ENCODE measurements around the gene PDE7B. TPM values are rescaled to one million over a fixed set of nuclear protein-coding genes. Genes with fewer than 3 reads are reported as not detected.

Gene PDE7B
- 0.05 TPM for polyA plus RNA-seq (2012; ENCODE audit: low read depth, missing spikeins)

- FAIRE-seq (no peak), DNase-seq (ENCODE audit: insufficient read length, low spot score) (peak; percentile 8)
- TF ChIP-seq SPI1 (IDR thresholded peaks at IDR 0.05; ENCODE audit: low read depth, low read length) (no peak), POLR2AphosphoS5 (IDR thresholded peaks at IDR 0.05; ENCODE audit: low read depth, low read length) (no peak), PAX5 (IDR thresholded peaks at IDR 0.05; ENCODE audit: insufficient read depth, low read length, severe bottlenecking) (no peak), POU2F2 (IDR thresholded peaks at IDR 0.05; ENCODE audit: low read depth, low read length) (no peak), TAF1 (IDR thresholded peaks at IDR 0.05; ENCODE audit: low read depth, low read length) (no peak), POLR2A (IDR thresholded peaks at IDR 0.05; ENCODE audit: low read depth, low read length) (no peak)
These were observed at the start of gene PDE7B for GRCh38 chr6:135851442-135852271. PDE7B (plus strand) TSS chr6:135851701.

- DNase-seq (ENCODE audit: insufficient read length, low spot score) (no peak), FAIRE-seq (no peak)
- TF ChIP-seq SPI1 (IDR thresholded peaks at IDR 0.05; ENCODE audit: low read depth, low read length) (no peak), POU2F2 (IDR thresholded peaks at IDR 0.05; ENCODE audit: low read depth, low read length) (no peak), POLR2AphosphoS5 (IDR thresholded peaks at IDR 0.05; ENCODE audit: low read depth, low read length) (no peak)
These were observed 49.6 kb upstream of the PDE7B start for GRCh38 chr6:135801755-135802465.

GRCh38 chr6:135810486-135810885 is 41.0 kb upstream of the PDE7B start:
- FAIRE-seq = no peak
- TF ChIP-seq SPI1 (IDR thresholded peaks at IDR 0.05; ENCODE audit: low read depth, low read length) (no peak), POLR2AphosphoS5 (IDR thresholded peaks at IDR 0.05; ENCODE audit: low read depth, low read length) (no peak), PAX5 (IDR thresholded peaks at IDR 0.05; ENCODE audit: insufficient read depth, low read length, severe bottlenecking) (no peak), POLR2A (IDR thresholded peaks at IDR 0.05; ENCODE audit: low read depth, low read length) (no peak), TAF1 (IDR thresholded peaks at IDR 0.05; ENCODE audit: low read depth, low read length) (no peak), POU2F2 (IDR thresholded peaks at IDR 0.05; ENCODE audit: low read depth, low read length) (no peak)
- DNase-seq (ENCODE audit: insufficient read length, low spot score) = no peak

- no peak for FAIRE-seq
- no peak for TF ChIP-seq POLR2AphosphoS5 (IDR thresholded peaks at IDR 0.05; ENCODE audit: low read depth, low read length)
- TF ChIP-seq SPI1 (IDR thresholded peaks at IDR 0.05; ENCODE audit: low read depth, low read length) = no peak
These were observed 40.3 kb upstream of the PDE7B start for GRCh38 chr6:135811170-135811569.

GRCh38 chr6:135811644-135812526 is 39.6 kb upstream of the PDE7B start:
- DNase-seq (ENCODE audit: insufficient read length, low spot score) = no peak
- no peak for TF ChIP-seq SPI1 (IDR thresholded peaks at IDR 0.05; ENCODE audit: low read depth, low read length)
- TF ChIP-seq PAX5 (IDR thresholded peaks at IDR 0.05; ENCODE audit: insufficient read depth, low read length, severe bottlenecking) = no peak
- no peak for TF ChIP-seq TAF1 (IDR thresholded peaks at IDR 0.05; ENCODE audit: low read depth, low read length)
- no peak for FAIRE-seq

More at GRCh38 chr6:135811170-135811569, 40.3 kb upstream of the PDE7B start:
- DNase-seq (ENCODE audit: insufficient read length, low spot score) = no peak

- no peak for FAIRE-seq
- TF ChIP-seq POU2F2 (IDR thresholded peaks at IDR 0.05; ENCODE audit: low read depth, low read length) (no peak), TAF1 (IDR thresholded peaks at IDR 0.05; ENCODE audit: low read depth, low read length) (no peak), PAX5 (IDR thresholded peaks at IDR 0.05; ENCODE audit: insufficient read depth, low read length, severe bottlenecking) (no peak), POLR2AphosphoS5 (IDR thresholded peaks at IDR 0.05; ENCODE audit: low read depth, low read length) (no peak), POLR2A (IDR thresholded peaks at IDR 0.05; ENCODE audit: low read depth, low read length) (no peak), SPI1 (IDR thresholded peaks at IDR 0.05; ENCODE audit: low read depth, low read length) (no peak)
- DNase-seq (ENCODE audit: insufficient read length, low spot score) = no peak
These were observed 38.1 kb upstream of the PDE7B start for GRCh38 chr6:135813401-135813800.

GRCh38 chr6:135814043-135814442 is 37.5 kb upstream of the PDE7B start:
- no peak for DNase-seq (ENCODE audit: insufficient read length, low spot score)
- TF ChIP-seq PAX5 (IDR thresholded peaks at IDR 0.05; ENCODE audit: insufficient read depth, low read length, severe bottlenecking) (no peak), POU2F2 (IDR thresholded peaks at IDR 0.05; ENCODE audit: low read depth, low read length) (no peak), TAF1 (IDR thresholded peaks at IDR 0.05; ENCODE audit: low read depth, low read length) (no peak), POLR2A (IDR thresholded peaks at IDR 0.05; ENCODE audit: low read depth, low read length) (no peak), SPI1 (IDR thresholded peaks at IDR 0.05; ENCODE audit: low read depth, low read length) (no peak), POLR2AphosphoS5 (IDR thresholded peaks at IDR 0.05; ENCODE audit: low read depth, low read length) (no peak)
- FAIRE-seq = no peak

GRCh38 chr6:135815216-135815615 is 36.3 kb upstream of the PDE7B start:
- FAIRE-seq (no peak), DNase-seq (ENCODE audit: insufficient read length, low spot score) (no peak)
- no peak for TF ChIP-seq POLR2AphosphoS5 (IDR thresholded peaks at IDR 0.05; ENCODE audit: low read depth, low read length)
- no peak for TF ChIP-seq POU2F2 (IDR thresholded peaks at IDR 0.05; ENCODE audit: low read depth, low read length)
- no peak for TF ChIP-seq TAF1 (IDR thresholded peaks at IDR 0.05; ENCODE audit: low read depth, low read length)
- no peak for TF ChIP-seq SPI1 (IDR thresholded peaks at IDR 0.05; ENCODE audit: low read depth, low read length)
- no peak for TF ChIP-seq PAX5 (IDR thresholded peaks at IDR 0.05; ENCODE audit: insufficient read depth, low read length, severe bottlenecking)
- no peak for TF ChIP-seq POLR2A (IDR thresholded peaks at IDR 0.05; ENCODE audit: low read depth, low read length)

GRCh38 chr6:135817035-135817434 is 34.5 kb upstream of the PDE7B start:
- no peak for TF ChIP-seq POU2F2 (IDR thresholded peaks at IDR 0.05; ENCODE audit: low read depth, low read length)
- TF ChIP-seq POLR2A (IDR thresholded peaks at IDR 0.05; ENCODE audit: low read depth, low read length) = no peak
- TF ChIP-seq SPI1 (IDR thresholded peaks at IDR 0.05; ENCODE audit: low read depth, low read length) = no peak
- no peak for TF ChIP-seq TAF1 (IDR thresholded peaks at IDR 0.05; ENCODE audit: low read depth, low read length)
- no peak for TF ChIP-seq POLR2AphosphoS5 (IDR thresholded peaks at IDR 0.05; ENCODE audit: low read depth, low read length)
- no peak for TF ChIP-seq PAX5 (IDR thresholded peaks at IDR 0.05; ENCODE audit: insufficient read depth, low read length, severe bottlenecking)
- FAIRE-seq = no peak
- DNase-seq (ENCODE audit: insufficient read length, low spot score) = no peak
